GM18867 (cell line): ENCODE results near the gene MID1IP1.

Experiments
- ATAC-seq: cut with Tn5 transposase; IDR thresholded peaks from one replicate; pipeline ENCODE4 v1.9.1; 2021; ENCODE audit warnings: mild to moderate bottlenecking, moderate library complexity; ENCODE audit not compliant: unreplicated experiment

The MID1IP1 gene, protein sequence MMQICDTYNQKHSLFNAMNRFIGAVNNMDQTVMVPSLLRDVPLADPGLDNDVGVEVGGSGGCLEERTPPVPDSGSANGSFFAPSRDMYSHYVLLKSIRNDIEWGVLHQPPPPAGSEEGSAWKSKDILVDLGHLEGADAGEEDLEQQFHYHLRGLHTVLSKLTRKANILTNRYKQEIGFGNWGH

DNA sequence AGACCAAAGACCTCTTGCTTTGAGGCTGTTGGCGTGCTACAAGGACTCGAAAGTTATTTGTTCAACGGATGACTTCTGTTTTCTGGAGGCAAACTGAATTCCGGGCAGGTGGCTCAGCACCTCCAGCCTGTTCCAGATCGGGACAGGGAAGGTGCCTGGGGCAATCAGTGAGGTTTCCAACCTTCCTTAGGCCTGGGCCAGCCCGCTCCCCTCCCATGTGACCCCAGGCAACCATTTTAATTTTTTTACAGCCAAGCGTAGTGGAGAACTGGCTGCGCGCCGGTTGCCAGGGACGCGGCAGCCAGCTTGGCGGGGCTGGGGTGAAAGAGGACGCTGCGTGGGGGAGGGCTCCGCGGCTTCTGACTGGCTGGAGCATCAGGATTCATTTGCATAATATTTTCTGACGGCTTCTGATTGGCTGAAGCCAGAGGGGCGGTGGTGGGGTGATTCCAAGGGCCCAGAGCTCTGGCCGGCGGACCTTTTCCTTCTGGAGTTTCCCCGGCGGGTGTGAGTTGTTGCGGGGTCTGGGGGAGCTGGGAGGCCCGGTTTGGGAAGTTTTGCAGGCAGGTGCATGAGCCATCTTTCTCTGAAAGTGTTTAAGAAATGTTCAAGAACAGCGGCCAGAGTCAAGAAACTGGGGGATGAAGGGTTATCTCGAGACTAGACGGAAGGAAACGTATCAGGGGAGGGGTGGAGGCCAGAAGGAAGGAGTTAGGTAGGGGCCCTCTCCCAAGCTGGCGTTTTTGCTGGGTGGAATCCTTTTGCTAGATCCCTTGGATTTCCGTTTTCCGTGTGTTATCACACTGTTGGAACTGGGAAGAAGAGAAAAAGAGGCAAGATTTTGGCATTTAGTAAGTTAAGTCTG, at the start of gene MID1IP1:
MID1IP1 (plus strand) TSS at position 479 of the 865 bp plus-strand sequence. CDS start 3,488 bp downstream, outside the sequence.
- no peak for ATAC-seq

DNA sequence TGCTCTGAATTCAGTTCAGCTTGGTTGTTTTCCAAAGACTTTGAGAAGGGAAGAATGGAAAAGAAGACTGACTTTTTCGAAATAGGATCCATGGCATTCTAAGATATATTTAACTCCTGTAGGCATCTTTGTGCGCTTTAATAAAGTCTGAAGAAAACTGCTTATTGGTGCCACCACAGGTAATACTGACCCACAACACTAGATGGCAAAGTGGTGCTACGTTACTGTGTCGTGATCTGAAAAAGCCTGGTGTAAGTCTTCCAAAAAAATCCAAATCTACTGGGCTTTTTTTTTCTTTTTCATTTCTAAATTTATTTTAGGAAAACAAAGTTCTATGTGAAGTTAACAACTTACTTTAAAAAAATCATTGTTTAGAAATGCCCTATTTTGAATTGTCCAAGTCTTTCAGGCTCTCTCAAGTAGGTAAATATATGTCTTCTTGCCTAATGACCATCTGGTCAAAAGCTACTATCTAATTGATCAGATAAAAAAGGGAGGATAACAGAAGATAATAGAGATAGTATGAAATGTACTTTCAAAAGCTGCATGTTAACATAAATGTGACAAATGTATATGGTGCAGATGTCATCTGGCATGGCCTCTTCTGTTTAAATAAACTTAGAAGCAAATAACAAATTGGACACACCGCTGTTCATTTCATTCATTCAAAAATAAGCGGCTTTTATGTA, 47.0 kb upstream of the MID1IP1 start:
- ATAC-seq: peak; percentile 44

DNA sequence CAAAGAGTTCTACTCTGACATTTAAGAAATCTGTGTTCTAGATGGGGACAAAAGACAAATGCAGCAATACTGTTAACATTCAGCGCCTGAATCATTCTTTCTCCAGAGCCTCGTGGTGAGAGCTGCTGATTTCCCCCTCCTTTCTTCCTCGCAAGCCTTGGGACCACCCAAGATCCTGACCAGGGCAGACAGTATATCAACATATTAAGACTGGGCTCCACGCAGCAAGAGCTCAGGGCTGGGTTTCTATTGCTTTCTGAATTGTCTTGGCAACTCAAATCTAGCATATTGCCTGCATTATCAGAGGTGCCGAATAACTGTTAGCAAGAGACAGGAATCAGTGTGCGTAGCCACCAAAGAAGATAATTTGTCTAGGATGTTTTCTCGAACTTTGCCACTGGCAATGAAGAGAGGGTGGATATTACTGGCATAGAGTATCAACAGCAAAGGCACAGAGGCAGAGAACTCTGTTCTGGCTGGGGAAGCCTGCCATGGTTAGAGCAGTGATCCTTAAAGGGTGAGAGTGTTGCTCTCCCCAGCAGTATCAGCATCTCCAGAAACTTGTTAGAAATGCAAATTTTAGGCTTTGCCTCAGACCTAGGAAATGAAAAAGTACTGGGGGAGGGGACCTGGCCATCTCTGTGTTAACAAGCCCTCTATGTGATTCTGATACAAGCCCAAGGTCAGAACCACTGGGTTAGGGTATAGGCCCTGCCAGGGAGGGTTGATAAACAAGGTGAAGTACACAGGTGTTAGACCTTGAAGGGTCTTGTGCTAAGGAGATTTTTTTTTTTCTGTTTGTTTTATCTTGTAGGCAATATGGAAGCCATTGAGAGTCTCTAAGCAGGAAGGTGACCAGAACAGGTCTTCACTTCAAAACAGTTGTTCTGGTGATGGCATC, 46.2 kb upstream of the MID1IP1 start:
- no peak for ATAC-seq

DNA sequence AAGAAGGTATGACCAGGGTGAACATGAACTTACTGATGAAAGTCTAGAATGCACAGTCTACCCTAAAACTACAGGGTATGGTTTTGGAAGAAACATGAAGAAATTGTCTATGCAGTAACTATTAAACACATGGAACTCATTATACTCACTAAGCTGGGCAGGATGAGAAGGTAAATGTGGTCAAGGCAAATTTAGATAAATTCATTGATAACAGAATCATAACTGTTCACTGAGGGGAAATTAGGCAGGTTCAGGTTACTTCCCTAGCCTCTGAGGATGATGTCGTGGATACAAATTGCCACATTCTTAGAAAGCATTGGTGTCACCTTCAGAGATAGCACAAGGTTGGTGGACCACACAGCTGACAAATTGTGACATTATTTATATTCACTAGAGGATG, 40.4 kb upstream of the MID1IP1 start:
- no peak for ATAC-seq

DNA sequence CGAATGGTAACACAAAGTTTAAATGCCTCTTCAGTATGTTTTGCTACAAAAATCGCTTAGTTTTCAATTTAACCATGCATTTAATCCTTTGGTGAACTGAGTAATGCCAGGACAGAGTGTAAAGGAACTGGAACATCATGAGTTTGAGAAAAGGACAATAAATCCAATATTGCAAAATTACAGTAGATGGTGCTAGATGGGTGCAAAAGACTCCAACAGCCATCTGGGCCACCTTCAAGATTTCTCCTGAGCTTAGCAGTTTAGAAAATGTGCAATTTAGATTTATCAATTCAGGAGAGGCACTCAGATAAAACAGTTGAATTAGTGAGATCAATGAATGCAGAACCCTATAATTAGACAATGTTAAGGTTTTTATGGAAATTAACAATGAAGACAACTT, 33.2 kb upstream of the MID1IP1 start:
- no peak for ATAC-seq

DNA sequence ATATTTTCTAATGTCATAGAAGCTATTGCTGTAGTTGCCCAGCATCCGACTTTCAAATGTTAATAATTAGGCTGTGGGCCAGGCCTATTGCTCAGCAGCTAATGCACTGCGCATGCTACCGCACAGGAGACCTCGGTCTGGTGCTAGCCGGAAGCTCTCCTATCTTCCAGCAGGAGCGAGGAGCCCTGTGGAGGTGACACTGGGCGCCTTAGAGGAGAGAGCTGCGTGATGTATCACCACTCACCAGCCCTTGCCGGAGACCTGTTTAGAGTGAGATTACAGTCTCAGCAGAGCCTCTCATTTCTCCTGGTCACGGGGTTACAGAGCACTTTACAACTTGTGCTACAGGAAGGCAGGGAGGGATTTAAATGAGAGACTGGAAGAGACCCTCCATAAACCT, 31.1 kb upstream of the MID1IP1 start:
- no peak for ATAC-seq

DNA sequence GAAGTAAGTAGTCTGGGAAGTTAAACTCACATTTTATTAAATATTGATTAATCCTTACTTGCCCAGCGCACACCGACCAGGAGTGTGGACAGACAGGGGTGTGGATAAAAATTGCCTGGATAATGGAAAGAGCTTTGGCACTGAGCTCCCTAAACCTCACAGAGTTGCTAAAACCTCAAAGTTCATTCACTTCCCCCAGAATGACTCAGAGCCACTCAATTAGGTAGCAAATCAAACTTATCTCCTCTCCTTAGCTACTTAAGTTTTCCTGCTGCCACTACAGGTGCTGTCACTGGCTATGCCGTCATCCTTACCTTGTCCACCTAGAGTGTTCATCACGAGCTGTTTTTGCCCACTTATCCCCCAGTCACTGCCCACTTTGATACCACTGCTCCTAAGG, 27.0 kb upstream of the MID1IP1 start:
- ATAC-seq: no peak

DNA sequence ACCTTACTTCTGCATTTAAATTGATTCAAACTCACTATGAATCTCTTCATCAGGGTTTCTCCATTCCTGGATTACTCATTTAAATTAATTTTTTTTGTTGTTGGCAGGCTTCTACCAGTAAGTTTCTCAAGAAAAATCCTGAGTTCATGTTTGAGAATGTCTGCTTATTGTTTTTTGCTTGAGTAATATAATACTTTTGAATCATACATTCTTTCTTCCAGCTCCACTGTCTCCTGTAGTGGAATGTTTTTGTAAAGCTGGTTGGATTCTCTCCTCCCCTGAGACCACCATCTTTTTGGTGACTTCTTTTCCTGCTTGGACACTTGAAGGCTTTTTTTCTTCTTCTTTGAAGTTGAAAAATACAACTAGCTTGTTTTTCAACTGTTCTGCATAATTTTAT, 4.3 kb upstream of the MID1IP1 start:
- no peak for ATAC-seq

DNA sequence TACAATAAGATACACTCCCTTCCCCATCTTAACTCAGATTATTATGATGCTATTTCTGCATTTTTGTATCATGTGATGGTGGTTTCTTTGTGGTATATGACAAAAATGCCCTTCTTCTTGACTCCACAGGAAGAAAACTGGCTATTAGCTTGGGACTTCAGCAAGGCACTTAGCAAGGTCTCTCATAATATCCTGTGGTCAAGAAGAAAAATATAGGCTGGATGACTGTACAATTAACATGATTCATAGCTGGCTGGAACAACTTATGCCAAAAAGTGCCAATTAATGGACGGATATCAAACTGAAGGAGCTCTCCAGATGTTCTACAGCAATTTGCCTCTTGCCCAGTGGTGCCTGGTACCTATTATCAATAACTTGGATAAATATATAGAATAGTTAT, 2.3 kb upstream of the MID1IP1 start:
- ATAC-seq: no peak

DNA sequence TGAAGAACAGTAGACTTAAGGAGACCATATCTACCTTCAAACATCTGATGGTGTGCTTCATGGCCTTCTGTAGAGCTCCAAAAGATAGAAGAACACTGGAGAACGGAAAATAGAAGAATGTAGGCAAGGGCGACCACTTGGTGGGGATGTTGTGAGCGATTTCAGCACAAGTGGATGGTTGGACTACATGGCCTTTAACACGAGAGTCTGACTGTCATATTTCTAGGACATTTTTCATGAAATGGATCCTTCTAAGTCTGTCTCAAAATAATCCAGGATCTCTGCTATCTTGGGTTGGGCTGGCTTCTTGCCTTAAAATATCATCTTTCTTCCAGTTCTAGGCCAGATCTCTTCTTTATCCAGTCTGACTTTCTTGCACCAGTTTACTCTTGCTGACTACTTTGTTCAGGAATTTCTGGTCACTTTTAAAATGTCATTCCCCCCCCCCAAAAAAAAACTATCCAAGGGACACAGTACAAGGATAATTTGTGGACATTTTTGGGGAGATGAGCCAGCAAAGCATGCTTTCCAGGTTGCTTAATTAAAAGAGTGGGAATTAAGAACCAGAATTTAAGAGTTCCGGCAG, 1.2 kb upstream of the MID1IP1 start:
- ATAC-seq: no peak

DNA sequence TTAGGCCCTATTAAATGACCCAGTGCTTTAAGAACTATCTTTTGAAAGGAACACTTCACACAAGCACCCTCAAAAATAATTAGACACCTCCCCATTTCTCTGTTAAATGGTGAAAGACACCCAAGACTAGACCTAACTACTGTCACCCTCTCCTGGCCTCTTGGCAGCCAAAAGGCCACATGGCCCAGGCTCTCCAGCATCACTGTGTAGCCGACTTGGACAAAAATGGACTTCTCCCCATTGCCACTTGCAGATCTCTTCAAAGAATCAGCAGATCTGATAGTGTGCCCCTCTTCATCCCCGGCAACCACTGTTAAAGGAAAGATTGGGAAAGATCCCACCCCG, 2.0 kb downstream of the MID1IP1 start:
- no peak for ATAC-seq

DNA sequence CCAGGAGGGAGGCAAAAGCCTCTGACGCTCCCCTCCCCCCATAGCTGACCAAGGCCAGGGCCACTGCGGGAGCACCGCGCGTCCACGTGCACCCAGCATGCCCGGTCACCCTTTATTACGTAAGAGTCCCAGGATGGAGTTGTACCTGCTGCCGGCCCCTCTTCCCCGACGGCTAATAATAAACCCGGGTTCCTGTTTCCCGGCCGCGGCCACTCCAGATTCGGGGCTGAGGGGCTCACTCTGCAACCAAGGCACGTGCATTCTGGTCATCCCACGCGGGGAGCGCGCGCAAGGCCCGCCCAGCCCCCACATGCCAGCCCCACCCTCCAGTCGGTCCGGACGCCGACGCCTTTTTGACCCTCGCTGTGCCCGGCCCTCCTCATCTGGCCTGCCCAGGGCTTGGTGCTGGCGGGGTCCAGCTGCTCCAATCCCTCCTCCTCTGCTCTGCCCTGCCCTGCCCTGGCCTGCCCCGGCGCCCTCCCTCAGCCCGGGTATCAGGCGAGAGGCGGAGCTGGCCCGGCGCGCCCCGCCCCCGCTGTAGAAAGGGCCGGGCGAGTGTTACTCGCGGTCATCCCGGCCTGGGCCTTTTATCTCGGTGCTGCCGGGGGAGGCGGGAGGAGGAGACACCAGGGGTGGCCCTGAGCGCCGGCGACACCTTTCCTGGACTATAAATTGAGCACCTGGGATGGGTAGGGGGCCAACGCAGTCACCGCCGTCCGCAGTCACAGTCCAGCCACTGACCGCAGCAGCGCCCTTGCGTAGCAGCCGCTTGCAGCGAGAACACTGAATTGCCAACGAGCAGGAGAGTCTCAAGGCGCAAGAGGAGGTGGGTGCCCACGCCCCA, 2.6 kb downstream of the MID1IP1 start:
- ATAC-seq: peak; percentile 76

DNA sequence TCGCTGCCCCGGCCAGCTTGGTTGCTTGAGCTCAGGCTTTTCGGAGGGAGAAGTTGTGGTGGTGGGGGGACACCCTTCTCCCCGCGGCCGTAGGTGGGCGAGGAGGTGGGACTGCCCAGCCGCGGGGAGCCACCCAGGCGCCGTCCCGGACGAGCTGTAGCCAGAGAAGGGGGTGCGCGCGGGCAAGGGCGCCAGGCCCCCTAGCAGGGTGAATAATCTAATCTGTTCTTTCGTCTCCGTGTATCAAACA, 3.1 kb downstream of the MID1IP1 start:
- ATAC-seq: peak; percentile 14

DNA sequence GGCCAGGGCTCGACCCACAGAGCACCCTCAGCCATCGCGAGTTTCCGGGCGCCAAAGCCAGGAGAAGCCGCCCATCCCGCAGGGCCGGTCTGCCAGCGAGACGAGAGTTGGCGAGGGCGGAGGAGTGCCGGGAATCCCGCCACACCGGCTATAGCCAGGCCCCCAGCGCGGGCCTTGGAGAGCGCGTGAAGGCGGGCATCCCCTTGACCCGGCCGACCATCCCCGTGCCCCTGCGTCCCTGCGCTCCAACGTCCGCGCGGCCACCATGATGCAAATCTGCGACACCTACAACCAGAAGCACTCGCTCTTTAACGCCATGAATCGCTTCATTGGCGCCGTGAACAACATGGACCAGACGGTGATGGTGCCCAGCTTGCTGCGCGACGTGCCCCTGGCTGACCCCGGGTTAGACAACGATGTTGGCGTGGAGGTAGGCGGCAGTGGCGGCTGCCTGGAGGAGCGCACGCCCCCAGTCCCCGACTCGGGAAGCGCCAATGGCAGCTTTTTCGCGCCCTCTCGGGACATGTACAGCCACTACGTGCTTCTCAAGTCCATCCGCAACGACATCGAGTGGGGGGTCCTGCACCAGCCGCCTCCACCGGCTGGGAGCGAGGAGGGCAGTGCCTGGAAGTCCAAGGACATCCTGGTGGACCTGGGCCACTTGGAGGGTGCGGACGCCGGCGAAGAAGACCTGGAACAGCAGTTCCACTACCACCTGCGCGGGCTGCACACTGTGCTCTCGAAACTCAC, 3.6 kb downstream of the MID1IP1 start:
- peak; percentile 9 for ATAC-seq

DNA sequence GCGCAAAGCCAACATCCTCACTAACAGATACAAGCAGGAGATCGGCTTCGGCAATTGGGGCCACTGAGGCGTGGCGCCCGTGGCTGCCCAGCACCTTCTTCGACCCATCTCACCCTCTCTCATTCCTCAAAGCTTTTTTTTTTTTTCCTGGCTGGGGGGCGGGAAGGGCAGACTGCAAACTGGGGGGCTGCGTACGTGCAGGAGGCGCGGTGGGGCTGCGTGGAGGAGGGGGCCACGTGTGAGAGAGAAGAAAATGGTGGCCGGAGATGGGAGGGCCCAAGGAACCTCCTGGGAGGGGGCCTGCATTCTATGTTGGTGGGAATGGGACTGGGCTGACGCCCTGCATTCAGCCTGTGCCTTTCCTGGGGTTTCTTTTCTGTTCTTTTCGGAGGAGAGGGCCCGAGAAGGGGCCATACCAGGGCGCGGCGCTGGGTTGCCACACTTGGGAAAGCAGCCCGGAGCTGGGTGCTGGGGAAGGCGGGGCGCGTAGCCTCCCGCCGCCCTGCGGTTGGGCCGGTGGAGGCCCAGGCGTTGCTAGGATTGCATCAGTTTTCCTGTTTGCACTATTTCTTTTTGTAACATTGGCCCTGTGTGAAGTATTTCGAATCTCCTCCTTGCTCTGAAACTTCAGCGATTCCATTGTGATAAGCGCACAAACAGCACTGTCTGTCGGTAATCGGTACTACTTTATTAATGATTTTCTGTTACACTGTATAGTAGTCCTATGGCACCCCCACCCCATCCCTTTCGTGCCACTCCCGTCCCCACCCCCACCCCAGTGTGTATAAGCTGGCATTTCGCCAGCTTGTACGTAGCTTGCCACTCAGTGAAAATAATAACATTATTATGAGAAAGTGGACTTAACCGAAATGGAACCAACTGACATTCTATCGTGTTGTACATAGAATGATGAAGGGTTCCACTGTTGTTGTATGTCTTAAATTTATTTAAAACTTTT, 4.5 kb downstream of the MID1IP1 start:
- ATAC-seq: peak; percentile 35

DNA sequence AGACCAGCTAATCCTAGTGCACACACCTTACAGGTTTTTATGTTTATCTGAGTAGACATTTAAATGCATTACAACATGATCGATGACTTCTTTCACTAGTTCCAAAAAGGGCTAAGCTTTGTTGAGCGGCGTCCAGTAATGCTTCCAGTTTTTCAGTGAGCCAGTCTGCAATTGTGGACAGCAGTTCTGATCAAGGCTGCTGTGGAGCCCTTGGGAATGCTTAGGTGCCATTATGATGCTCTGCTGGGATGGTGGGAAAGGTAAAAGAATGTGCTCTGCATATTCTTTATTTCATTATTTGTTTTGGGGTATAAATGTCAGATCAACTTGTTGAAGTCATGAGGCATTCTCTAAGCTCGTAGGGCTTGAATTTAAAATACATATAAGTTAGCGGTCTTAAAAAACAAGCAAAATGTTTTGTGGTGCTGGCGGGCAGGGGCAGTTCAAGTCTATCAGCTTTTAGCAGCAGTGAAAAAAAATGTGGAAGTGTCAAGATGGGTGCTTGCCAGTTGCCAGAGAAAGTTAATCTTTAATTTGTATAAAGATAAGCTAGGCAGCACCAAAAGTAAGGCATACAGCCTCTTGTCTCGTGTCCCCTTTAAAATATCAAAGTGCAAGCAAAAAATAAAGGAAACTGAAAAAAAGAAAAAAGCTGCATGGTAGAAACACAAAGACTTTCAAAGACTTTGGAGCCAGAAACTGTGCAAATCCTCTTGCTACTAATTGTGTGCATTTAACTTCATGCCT, 5.8 kb downstream of the MID1IP1 start:
- no peak for ATAC-seq

DNA sequence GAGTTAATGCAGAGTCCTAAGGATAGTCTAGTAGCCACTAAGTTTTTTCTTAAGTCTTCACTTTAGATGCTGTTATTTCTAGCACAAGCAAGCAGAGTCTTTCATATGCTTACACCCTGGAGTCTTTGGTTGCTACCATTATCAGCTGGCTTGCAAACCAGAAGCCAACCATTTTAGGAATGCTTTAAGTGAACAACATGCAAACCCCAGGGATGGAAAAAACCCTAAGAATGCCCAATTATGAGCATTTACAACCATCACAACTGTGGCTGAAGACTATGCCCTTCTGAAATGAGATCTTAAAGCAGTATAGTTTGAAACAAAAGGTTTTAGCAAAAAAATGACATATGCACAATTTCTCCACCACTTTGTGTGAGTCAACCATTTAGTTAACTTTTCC, 6.6 kb downstream of the MID1IP1 start:
- ATAC-seq: no peak
